ENCODE results near the gene KAT2A.
A peak's percentile ranks its signal among the peaks of the same experiment; 100 is the strongest.

KAT2A gene

DNA sequence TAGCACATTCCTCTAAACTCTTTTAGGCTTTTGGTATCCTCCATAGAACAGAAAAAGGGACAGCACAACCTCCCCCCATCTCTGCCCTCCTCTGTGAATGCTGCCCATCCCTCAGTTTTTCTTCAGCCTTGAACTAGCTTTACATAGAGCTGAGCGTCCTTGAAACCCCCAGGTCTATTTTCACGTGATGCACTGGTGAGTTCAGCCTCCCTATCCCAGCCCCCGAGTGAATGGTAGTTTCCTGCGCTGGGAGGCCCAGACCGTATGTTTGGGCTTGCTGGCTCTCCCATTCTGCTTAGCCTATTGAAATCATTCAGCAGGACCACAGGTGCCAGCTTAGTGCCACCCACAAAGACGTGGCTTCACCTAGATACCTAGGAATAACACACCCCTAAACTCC, 45.4 kb downstream of the KAT2A start:
- no peak overlapping the region for H3K27ac ChIP-seq
- TF ChIP-seq ZFX (IDR thresholded peaks at IDR 0.05), result no peak
- TF ChIP-seq, protein P1, sequence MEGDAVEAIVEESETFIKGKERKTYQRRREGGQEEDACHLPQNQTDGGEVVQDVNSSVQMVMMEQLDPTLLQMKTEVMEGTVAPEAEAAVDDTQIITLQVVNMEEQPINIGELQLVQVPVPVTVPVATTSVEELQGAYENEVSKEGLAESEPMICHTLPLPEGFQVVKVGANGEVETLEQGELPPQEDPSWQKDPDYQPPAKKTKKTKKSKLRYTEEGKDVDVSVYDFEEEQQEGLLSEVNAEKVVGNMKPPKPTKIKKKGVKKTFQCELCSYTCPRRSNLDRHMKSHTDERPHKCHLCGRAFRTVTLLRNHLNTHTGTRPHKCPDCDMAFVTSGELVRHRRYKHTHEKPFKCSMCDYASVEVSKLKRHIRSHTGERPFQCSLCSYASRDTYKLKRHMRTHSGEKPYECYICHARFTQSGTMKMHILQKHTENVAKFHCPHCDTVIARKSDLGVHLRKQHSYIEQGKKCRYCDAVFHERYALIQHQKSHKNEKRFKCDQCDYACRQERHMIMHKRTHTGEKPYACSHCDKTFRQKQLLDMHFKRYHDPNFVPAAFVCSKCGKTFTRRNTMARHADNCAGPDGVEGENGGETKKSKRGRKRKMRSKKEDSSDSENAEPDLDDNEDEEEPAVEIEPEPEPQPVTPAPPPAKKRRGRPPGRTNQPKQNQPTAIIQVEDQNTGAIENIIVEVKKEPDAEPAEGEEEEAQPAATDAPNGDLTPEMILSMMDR (conservative IDR thresholded peaks at IDR 0.05), result no peak

DNA sequence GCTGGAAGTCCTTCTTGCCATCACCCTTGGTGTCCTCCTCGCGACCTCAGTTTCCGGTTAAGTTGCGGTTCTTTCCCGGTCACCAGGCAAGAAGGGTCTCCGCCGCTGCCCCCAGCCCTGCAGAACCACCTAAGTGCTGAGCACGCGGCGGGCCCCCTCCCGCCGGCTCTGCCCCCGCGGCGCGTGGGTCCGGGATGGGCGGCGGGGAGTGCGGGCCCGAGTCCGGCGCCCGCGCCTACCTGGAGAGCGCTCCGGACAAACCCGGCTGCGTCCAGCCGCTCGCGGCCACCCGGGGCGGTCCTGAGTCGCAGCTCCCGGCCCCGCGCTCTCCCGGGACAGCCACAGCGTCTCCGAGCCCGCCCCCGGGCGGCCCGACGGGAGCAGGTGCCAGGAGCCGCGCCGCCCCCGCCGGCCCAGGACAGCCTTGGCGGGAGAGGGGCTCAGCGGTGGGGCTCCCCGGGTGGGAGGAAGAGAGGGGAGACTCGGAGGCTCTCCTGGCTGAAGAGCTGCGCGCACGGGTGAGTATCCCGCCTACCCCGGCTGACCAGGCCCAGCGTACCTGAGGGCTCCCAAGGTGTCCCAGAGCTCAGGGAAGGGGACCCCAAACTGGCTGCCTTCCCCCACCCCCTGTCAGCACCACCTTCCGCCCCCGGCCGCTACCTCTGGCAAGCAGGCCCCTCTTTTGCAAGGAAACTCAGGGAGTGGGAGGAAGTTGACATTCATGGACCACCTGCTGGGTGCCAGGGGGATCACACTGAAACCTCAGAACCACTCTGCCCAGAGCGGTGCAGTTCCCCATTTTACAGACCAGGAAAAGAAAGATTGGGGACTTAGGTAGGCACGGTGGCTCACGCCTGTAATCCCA, 48.6 kb downstream of the KAT2A start:
- no peak for TF ChIP-seq ZFX (IDR thresholded peaks at IDR 0.05)
- TF ChIP-seq, protein P1 (conservative IDR thresholded peaks at IDR 0.05), result no peak
- no peak overlapping the region for H3K27ac ChIP-seq

DNA sequence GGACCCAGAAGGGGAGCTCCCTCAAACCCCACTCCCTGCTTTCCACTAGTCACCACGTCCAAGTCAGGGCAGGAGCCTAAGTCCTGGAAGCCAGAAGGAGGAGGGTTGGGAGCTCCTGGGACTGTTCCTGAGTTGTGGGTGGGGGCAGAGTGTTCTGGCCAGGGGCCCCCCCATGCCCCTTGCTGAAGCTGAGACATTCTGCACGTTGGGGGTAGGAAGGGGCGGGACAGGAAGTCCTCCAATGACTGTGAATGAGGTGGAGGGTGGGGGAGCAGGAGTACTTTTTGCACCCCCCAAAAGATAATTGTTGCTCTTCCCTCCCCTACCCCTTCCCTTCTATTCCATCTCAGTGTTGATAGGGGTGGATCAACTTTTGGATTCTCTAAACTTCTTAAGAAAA, 49.4 kb downstream of the KAT2A start:
- no peak for TF ChIP-seq ZFX (IDR thresholded peaks at IDR 0.05)
- TF ChIP-seq, protein P1 (conservative IDR thresholded peaks at IDR 0.05), result no peak
- no peak overlapping the region for H3K27ac ChIP-seq

DNA sequence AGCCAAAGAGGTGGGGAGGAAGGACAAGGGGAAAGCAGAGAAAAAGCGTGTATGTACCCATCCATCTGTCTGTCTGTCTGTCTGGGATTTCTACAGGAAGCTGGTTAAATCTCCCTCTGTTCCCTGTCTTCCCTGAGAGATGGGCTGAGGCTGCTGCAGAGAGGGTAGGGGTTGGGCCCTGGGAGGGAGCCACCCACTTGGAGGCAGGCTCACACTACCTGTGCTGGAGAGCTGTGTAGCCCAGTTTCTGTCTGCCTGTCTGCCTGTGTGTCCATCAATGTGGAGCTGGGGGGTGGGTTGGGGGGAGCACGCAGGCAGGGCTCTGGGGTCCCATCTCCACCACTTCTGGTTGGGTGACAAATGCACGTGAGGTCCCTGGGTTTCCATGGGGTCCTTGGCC, 52.2 kb downstream of the KAT2A start:
- no peak overlapping the region for H3K27ac ChIP-seq
- TF ChIP-seq ZFX (IDR thresholded peaks at IDR 0.05), result no peak
- TF ChIP-seq, protein P1 (conservative IDR thresholded peaks at IDR 0.05), result no peak

DNA sequence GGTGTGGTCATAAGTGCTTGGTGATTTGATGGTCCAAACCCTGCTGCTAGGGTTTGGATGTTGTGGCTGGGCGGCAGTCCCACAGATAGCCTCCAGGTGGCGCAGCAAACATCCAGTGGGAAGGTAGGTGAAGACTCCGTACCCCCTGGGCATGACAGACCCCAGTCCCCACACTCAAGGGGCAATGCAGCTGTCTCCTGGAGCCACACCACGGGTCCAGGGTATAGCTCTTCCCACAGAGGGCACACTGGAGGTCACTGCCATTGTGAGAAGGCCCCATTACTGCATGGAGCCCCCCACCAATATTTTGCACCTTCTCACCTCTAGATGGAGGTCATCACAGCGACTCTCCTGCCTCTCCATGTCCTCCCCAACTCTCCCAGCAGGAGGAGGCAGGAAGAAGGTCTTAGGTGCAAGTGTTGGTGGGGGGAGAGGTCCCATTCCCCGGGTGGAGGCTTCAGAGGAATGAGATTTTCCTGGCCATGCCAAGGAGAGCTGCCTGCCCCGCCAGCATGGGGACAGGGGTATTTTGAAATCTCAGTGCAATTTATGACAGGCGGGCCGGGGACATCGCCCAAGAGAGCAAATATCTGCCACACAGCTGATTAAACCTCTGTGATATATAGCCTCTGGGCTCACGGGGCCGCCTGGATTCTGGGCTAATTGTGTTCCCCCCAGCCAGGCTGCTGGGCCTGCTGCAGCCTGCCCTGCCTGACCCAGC, 53.6 kb downstream of the KAT2A start:
- no peak for TF ChIP-seq ZFX (IDR thresholded peaks at IDR 0.05)
- TF ChIP-seq, protein P1 (conservative IDR thresholded peaks at IDR 0.05), result peak; percentile 97
- no peak overlapping the region for H3K27ac ChIP-seq

DNA sequence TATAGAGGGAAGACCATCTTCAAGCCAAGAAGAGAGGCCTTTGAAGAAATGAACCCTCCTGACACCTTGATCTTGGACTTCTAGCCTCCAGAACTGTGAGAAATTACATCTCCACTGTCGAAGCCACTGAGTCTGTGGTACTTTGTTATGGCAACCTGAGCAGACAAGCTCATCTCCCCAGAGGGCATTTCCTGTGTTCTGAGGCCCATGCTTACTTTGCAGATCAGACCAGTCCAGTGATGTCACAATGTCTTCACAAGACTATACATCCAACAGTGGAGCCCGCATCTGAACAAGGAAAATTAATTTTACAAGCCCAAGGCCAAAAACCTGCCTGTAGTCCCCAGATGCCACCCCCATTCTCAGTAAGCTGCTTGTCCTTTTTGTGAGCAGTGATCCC, 56.0 kb downstream of the KAT2A start:
- TF ChIP-seq ZFX (IDR thresholded peaks at IDR 0.05), result no peak
- TF ChIP-seq, protein P1 (conservative IDR thresholded peaks at IDR 0.05), result no peak
- no peak overlapping the region for H3K27ac ChIP-seq

Measured in C4-2B (cell line).